Lower leg skin (tissue), 4 donors: ENCODE data around the gene ALOX5AP. TPM values are rescaled to one million over a fixed set of nuclear protein-coding genes. Genes with fewer than 3 reads are reported as not detected.

ENCODE experiments used
- DNase-seq, 2 donors: peaks; one replicate each; pipeline ENCODE4 v3.0.0-alpha.2; 2019; ENCODE audit warnings: low spot score in 2 of 2
- H3K4me3 ChIP-seq: fragments of 200-600 bp; sonication (generic); 2 replicates; pipeline ENCODE4 v1.5.1; 2017; ENCODE audit warnings: mild to moderate bottlenecking, low read depth; ENCODE audit not compliant: poor library complexity, severe bottlenecking
- CTCF ChIP-seq, 3 donors: fragments of 450-650 bp; IDR thresholded peaks; one replicate each; pipeline ENCODE4 v1.5.1; 2016; ENCODE audit warnings: antibody characterized with exemption in 3 of 3, mild to moderate bottlenecking in 3 of 3, moderate library complexity in 2 of 3
- POLR2A ChIP-seq, 2 donors: fragments of 450-650 bp; IDR thresholded peaks; one replicate each; pipeline ENCODE4 v1.6.1; 2016 to 2017; ENCODE audit warnings: antibody characterized with exemption in 2 of 2, mild to moderate bottlenecking in 1 of 2, moderate library complexity in 1 of 2
- WGBS, 2 donors: methylation state at CpG; one replicate each; pipeline ENCODE4 v1.1.5; 2018; 5-methylcytosine and 5-hydroxymethylcytosine counted together
- intact Hi-C: fragments of 100-400 bp; cut with DNase I; formaldehyde crosslinking; loops from one replicate; pipeline ENCODE4 v1.15.0; 2023; ENCODE audit warnings: low total_unique reads
- total RNA-seq, 4 donors: library from RNA; depleted of rRNA; stranded (reverse); fragments of >200 nt; gene quantifications; one replicate each; pipeline ENCODE4 v1.1.0, GENCODE V29; 2016

ALOX5AP gene
- total RNA-seq, 4 donors from 2014 or later: 4.2 to 10.9 (median 6.2) TPM

GRCh38 chr13:30742901-30743300 is 7.6 kb downstream of the ALOX5AP start:
- 73 to 80% methylated on average over 6 of the region's 6 CpGs for WGBS, 2 donors
- TF ChIP-seq POLR2A (IDR thresholded peaks at IDR 0.05) (no peak), CTCF (IDR thresholded peaks at IDR 0.05) (no peak)
- H3K4me3 ChIP-seq: no peak overlapping the region
- DNase-seq: no peak
- intact Hi-C loops: no loop called here

GRCh38 chr13:30743319-30744055 is 8.1 kb downstream of the ALOX5AP start:
- no peak for TF ChIP-seq CTCF (IDR thresholded peaks at IDR 0.05)
- intact Hi-C loops: no loop called here
- 18 to 26% methylated on average over 4 of the region's 4 CpGs for WGBS, 2 donors
- H3K4me3 ChIP-seq: no peak overlapping the region
- DNase-seq: peak in 1 of 2 donors; percentile 59

- no peak overlapping the region for H3K4me3 ChIP-seq
- TF ChIP-seq CTCF (IDR thresholded peaks at IDR 0.05) (no peak), POLR2A (IDR thresholded peaks at IDR 0.05) (no peak)
- intact Hi-C loops: no loop called here
- 63 to 73% methylated on average over 7 of the region's 7 CpGs for whole genome bisulfite sequencing, 2 donors
- DNase-seq: no peak
Measured at GRCh38 chr13:30744056-30744680, 8.8 kb downstream of the ALOX5AP start.

GRCh38 chr13:30744681-30745077 is 9.3 kb downstream of the ALOX5AP start:
- TF ChIP-seq POLR2A (IDR thresholded peaks at IDR 0.05) (no peak), CTCF (IDR thresholded peaks at IDR 0.05) (no peak)
- 89 to 97% methylated on average over 4 of the region's 4 CpGs for WGBS, 2 donors
- no peak for DNase-seq
- H3K4me3 ChIP-seq: no peak overlapping the region
- intact Hi-C loops: no loop called here

GRCh38 chr13:30745906-30746686 is 10.8 kb downstream of the ALOX5AP start:
- 60 to 69% methylated on average over 9 of the region's 9 CpGs for WGBS, 2 donors
- DNase-seq: no peak
- no peak overlapping the region for H3K4me3 ChIP-seq
- TF ChIP-seq CTCF (IDR thresholded peaks at IDR 0.05): no peak
- no peak for TF ChIP-seq POLR2A (IDR thresholded peaks at IDR 0.05)
- intact Hi-C loops: no loop called here
